D341Med (cell line): ENCODE measurements around the gene KCP.

Experiments used
- DNase-seq: peaks from one replicate; pipeline ENCODE4 v3.0.0; 2012; ENCODE audit warnings: low spot score

The KCP gene

DNA sequence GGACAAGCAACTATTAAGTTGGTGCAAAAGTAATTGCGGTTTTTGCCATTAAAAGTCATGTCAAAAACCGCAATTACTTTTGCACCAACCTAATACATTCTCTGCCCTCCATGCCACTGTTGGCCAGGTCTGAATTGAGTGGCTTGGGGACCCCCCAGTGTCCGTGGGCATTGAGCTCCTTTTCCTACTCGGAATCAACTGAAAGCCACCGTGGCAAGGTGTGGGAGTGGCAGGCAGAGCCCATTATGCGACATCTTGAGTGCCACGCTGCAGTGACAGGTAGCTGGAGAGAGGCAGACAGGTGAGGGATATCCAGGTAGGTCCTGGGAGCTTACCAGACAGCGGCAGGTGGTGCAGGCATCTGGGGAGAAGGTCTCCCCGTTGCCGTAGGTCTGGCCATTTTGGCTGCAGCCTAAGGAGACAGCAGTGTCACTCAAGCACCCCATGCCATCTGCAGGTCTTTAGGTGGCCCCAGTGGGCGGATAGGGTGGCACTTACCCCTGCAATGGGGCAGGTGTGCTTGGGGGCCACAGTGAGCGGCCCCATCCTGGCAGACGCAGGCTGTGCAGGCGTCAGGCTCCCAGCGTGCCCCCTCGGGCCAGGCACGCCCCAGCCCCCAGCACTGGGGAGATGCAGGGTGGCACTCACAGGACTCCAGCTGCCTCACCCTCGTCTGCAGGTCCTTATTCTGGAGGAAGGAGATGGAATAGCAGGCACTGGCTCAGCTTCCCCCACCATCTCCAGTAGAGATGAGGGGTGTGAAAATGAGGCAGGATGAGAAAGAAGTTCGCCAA lies 3.5 kb downstream of the KCP start:
- no peak for DNase-seq

GRCh38 chr7:128906001-128906765 lies 4.3 kb downstream of the KCP start:
- no peak for DNase-seq

DNA sequence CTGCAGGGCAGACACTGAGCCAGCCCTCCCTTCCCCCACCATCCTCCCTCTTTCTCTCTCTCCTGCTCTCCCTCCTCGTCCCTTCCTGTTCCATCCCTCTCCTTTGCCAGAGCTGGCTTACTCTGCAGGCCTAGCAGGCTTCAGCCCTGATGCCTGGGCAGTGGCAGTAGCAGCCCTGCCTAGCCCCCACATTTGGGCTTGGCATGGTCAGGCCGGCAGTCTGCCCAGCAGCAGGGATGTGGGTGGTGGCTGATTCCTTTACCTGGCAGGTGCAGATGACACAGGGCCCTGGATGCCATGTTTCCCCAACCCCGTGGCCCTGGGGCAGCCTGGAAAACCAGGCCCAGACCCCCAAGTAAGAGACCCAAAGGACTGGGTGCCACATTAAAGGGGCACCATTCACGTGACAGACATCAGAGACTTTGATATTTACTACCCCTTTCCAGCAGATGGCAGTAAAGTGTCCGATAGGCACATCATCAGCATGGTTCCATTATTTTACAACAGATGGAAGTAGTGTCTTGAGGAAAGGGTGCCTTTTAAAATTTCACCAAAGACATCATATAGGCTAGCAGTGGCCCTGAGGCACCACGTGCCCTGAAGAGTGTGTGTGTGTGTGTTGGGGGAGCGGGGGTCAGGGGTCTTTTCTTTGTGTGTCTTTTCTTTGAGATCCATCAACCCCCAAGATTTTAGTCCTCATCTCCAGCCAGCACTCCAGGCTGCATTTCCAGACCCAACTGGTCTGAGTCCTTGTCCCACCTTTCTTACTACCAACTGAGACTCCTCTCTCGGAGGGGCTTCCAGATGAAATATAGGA lies 5.9 kb downstream of the KCP start:
- peak; percentile 74 for DNase-seq

- DNase-seq = no peak
These were observed 6.7 kb downstream of the KCP start for GRCh38 chr7:128903621-128904361.

DNA sequence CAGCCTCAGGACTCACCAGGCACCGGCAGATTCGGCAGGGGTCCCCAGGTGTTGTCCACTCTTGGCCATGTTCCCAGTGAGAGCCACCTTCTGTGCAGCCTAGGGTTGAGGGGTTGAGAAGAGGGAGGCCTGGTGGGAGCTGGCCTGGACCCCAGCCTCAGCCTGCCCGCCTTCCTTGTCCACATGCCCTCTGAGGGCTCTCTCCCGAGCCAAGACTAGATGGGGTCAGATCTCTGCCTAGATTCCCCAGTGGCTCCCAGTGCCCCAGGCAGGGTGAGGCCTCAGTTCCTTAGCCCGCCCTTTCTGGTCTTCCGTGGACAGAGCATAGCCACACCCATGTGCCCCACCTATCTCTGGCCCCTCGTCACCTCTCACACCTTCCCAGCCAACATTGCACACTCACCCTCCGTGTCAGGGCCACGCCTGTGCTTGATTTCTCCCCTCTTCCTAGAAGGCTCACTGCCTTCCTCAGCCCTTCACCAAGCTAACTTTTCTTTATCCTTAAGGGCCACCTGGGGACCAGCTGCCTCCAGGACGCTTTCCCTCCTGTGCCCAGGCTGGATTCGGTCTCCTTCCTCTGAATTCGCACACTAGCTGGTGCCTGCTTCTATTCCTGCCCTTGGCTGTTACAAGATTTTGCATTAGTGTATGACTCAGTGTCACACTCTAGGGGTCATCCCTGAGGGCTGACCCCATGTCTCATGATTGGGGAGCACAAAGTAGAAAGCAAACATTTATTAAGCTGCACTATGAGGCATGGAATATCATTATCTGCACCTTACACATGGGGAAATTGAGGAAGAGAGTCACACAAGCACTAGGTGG lies 7.5 kb downstream of the KCP start:
- DNase-seq = no peak

- no peak for DNase-seq
These were observed 10.3 kb downstream of the KCP start for GRCh38 chr7:128900237-128900636.

GRCh38 chr7:128899392-128899791 lies 11.1 kb downstream of the KCP start:
- no peak for DNase-seq

DNA sequence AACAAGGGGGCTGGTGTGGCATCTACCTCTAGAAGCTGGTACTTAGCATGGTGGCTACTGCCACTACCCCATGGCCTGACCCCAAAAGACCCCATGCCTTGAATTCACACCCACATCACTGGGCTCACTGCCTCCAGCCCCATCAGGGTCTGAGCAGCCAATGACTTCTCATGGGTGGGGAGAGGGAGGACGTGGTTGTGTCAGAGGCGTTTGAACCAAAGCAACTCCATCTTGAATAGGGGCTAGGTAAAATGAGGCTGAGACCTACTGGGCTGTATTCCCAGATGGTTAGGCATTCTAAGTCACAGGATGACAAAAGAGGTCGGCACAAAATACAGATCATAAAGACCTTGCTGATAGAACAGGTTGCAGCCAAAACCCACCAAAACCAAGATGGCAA lies 15.2 kb downstream of the KCP start:
- no peak for DNase-seq

- no peak for DNase-seq
These were observed 16.4 kb downstream of the KCP start for GRCh38 chr7:128894101-128894440.

DNA sequence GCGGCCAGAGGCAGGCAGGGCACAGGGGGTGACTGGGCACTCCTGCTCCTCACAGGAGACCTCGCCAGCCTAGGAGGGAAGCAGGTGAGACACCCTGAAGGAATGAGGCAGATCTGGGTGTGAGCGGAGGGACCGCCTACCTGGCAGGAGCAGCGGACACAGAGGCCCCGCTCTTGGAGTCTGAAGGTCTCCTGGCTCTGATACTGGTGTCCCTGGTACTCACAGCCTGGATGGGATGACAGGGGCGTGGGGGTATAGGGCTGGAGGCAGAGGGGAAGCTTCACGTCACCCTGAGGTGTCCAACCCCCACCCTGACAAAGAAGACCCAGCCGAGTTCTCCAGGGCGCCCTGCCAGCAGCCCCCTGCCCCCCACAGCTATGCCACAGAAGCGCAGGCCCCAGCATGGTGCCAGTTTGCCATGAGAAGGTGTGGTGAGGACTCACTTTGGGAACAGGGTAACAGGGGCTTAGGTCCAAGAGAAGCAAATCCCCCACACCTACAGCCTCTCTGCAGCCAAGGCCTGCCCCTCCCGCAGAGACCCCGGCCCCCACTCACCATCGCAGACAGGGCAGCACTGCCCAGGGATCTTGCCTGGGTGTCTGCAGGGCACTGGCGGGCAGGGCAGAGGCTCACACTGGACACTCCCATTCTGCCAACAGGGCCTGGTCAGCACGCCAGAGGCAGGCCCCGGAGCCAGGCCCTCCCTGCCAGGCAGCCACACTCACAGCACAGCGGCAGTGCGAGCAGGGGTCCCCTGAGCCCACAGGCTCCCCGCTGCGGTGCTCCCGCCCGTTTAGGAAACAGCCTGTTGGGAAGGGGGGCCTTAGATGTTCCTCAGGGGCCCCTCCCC lies 17.0 kb downstream of the KCP start:
- no peak for DNase-seq

- no peak for DNase-seq
These were observed 17.8 kb downstream of the KCP start for GRCh38 chr7:128892521-128893250.

- DNase-seq = no peak
These were observed 18.6 kb downstream of the KCP start for GRCh38 chr7:128891942-128892269.

DNA sequence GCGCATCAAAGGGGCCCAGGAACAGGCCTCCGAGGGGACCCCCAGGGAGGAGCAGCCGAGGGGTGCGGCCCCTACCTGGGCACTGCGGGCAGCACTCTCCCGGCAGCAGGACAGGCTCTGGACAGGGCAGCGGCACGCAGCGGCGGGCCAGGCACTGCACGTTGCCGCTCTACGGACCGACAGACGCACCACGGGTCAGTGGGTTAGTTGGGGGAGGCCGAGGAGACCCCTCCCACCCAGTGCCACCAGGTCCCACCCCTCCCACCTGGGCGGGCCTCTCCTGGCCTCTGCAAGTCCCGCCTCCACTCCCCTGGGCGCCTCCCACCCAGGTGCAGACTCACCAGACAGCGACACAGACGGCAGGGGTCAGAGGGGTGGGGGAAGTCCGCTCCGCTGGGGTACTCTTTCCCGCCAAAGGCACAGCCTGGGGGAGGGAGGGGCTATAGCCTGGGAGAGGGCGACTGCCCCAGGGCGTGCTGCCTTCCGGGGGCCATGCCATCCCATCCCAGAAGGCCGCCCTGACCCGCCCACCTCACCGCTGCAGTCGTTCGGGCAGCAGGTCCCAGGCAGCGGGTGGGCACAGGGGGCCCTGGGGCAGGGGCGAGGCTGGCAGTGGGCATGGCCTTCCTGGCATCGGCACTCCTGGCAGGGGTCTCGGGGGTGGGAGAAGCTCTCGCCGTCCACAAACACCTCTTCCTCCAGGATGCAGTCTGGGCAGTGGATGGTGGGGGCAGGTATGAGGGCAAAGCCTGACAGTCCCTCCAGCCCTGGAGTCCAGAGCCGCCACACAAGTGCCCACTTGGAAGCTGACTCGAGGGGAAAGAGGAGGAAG lies 19.2 kb downstream of the KCP start:
- no peak for DNase-seq

GRCh38 chr7:128890306-128891109 lies 20.0 kb downstream of the KCP start:
- DNase-seq = no peak

- peak; percentile 22 for DNase-seq
These were observed 21.4 kb downstream of the KCP start for GRCh38 chr7:128889121-128889520.

DNA sequence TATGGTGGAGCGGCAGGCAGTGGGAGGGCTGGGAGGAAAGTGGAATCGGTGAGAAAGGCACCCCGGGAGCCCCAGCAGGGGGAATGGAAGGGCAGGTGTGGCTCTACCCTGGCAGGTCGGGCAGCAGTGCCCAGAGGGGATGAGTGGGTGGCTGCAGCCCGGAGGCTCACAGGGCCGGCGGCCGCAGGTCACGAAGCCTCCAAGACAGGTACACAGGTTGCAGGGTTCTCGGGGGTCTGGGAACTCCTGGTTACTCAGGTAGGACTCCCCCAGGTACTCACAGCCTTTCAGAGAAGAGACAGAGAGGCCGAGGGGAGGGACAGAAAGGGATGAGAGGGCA lies 21.8 kb downstream of the KCP start:
- DNase-seq = peak; percentile 25

GRCh38 chr7:128888039-128888755 lies 22.3 kb downstream of the KCP start:
- DNase-seq = no peak
